Stimulated activated CD8-positive, alpha-beta memory T cell treated with anti-CD3 and anti-CD28 coated beads, Interleukin-15, amount 100 ng/mL, for 4 hours (primary cell): ENCODE measurements around the gene FAM20B.
"Not testable (repeated sequence)": the region's sequence is repeated elsewhere in the genome, so short reads cannot be mapped to it uniquely, and the experiment has no call there.

ENCODE experiments used
- DNase-seq, 2 donors: peaks; one replicate each; pipeline ENCODE4 v3.0.0-alpha.2; 2020; ENCODE audit warnings: low read depth in 2 of 2

Gene FAM20B

GRCh38 chr1:179025125-179025974, at the start of gene FAM20B:
FAM20B (plus strand) TSS chr1:179025894; CDS start chr1:179043848, 17,954 bp downstream.
- DNase-seq, result peak; percentile 80 to 87

GRCh38 chr1:178976541-178976940, 49.2 kb upstream of the FAM20B start:
- no peak for DNase-seq

GRCh38 chr1:178986204-178986603, 39.5 kb upstream of the FAM20B start:
- no peak for DNase-seq

- not testable (repeated sequence) for DNase-seq
These were observed 37.5 kb upstream of the FAM20B start for GRCh38 chr1:178988198-178988597.

- no peak for DNase-seq
These were observed 32.1 kb upstream of the FAM20B start for GRCh38 chr1:178993559-178993958.

- DNase-seq, result no peak
These were observed 28.3 kb upstream of the FAM20B start for GRCh38 chr1:178997428-178997827.

GRCh38 chr1:178998295-178998694, 27.4 kb upstream of the FAM20B start:
- no peak for DNase-seq

GRCh38 chr1:178999061-178999460, 26.6 kb upstream of the FAM20B start:
- DNase-seq, result no peak

- DNase-seq, result no peak
These were observed 24.2 kb upstream of the FAM20B start for GRCh38 chr1:179001451-179001850.

GRCh38 chr1:179002064-179002463, 23.6 kb upstream of the FAM20B start:
- not testable (repeated sequence) for DNase-seq

- peak; percentile 27 to 28 for DNase-seq
These were observed 22.9 kb upstream of the FAM20B start for GRCh38 chr1:179002552-179003345.

GRCh38 chr1:179003512-179004066, 22.1 kb upstream of the FAM20B start:
- DNase-seq, result no peak

- DNase-seq, result no peak
These were observed 18.5 kb upstream of the FAM20B start for GRCh38 chr1:179007233-179007632.

GRCh38 chr1:179010671-179011070, 15.0 kb upstream of the FAM20B start:
- DNase-seq, result no peak

GRCh38 chr1:179012038-179012437, 13.7 kb upstream of the FAM20B start:
- DNase-seq, result no peak

- no peak for DNase-seq
These were observed 11.6 kb upstream of the FAM20B start for GRCh38 chr1:179014123-179014522.

GRCh38 chr1:179015396-179015795, 10.3 kb upstream of the FAM20B start:
- DNase-seq, result no peak

GRCh38 chr1:179016706-179017382, 8.8 kb upstream of the FAM20B start:
- no peak for DNase-seq

- DNase-seq, result no peak
These were observed 8.0 kb upstream of the FAM20B start for GRCh38 chr1:179017383-179018326.

- no peak for DNase-seq
These were observed 3.8 kb upstream of the FAM20B start for GRCh38 chr1:179021873-179022272.
